ENCODE results near the gene MYO5A. TPM values are rescaled to one million over a fixed set of nuclear protein-coding genes. Genes with fewer than 3 reads are reported as not detected.

The MYO5A gene
- total RNA-seq, 1 experiment from 2014 or later = 61.1 TPM

DNA sequence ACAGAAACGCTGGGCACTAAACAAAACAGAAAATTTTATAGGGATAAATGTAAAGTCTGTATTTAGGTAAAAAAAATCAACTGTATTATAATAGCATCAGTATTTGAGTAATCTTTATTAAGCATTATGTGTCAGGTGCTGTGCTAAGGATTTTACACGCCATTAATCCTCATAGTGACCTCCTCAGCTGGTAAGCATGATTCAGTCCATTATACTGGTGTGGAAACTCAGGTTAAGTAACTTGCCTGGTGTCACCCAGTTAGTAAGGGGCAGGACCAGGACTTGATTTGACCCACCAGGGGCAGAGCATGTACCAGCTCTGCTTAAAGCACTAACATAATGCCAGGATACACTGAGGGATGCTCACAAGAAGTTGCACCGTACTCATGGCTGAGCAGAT is 237.9 kb downstream of the MYO5A start:
- no peak for DNase-seq (ENCODE audit: low read depth, low spot score)

GRCh38 chr15:52290329-52290728 is 238.4 kb downstream of the MYO5A start:
- no peak for ATAC-seq
- intact Hi-C loops (cut with micrococcal nuclease; ENCODE audit: unreplicated experiment) = no loop called here
- CTCF ChIA-PET = no interaction called here

More for the DNA sequence above, 237.9 kb downstream of the MYO5A start:
- Histone ChIP-seq H3K36me3 (ENCODE audit: control insufficient read depth, insufficient read depth, low read length) (no peaks in the 10 kb centered on the region), H3K4me3 (ENCODE audit: low read depth in 2 of 2, low read length in 2 of 2) (no peak overlapping the region), H3K27ac (ENCODE audit: low read length) (no peak overlapping the region; the same call in 1 of the 2 replicates), H3K27me3 (ENCODE audit: control insufficient read depth, insufficient read depth, low read length) (no peaks in the 10 kb centered on the region), H3K4me1 (ENCODE audit: control insufficient read depth, insufficient read depth, low read length) (peaks cover 64% of the 10 kb centered on the region), H3K9me3 (ENCODE audit: control insufficient read depth, insufficient read depth, low read depth, low read length) (no peaks in the 10 kb centered on the region)
- CTCF ChIA-PET = interaction anchor here (0.7 kb wide), 1 partner anchor 95 kb away, joined by 8 read pairs; no protein-coding TSS in a partner anchor
- no TSS peak for BruUV-seq (replicated peaks)
- POLR2A ChIA-PET = interaction anchor here (0.6 to 0.7 kb wide), 2 partner anchors 271 to 294 kb away, joined by 5 to 9 read pairs; no protein-coding TSS in a partner anchor
- no peak for ATAC-seq
- in situ Hi-C loops (cut with HindIII; ENCODE audit: low pct_unique_long_range_greater_than_20kb, low sequenced_read_pairs) = no loop called here
- intact Hi-C loops (cut with micrococcal nuclease; ENCODE audit: unreplicated experiment) = no loop called here
- TF ChIP-seq, protein P1, sequence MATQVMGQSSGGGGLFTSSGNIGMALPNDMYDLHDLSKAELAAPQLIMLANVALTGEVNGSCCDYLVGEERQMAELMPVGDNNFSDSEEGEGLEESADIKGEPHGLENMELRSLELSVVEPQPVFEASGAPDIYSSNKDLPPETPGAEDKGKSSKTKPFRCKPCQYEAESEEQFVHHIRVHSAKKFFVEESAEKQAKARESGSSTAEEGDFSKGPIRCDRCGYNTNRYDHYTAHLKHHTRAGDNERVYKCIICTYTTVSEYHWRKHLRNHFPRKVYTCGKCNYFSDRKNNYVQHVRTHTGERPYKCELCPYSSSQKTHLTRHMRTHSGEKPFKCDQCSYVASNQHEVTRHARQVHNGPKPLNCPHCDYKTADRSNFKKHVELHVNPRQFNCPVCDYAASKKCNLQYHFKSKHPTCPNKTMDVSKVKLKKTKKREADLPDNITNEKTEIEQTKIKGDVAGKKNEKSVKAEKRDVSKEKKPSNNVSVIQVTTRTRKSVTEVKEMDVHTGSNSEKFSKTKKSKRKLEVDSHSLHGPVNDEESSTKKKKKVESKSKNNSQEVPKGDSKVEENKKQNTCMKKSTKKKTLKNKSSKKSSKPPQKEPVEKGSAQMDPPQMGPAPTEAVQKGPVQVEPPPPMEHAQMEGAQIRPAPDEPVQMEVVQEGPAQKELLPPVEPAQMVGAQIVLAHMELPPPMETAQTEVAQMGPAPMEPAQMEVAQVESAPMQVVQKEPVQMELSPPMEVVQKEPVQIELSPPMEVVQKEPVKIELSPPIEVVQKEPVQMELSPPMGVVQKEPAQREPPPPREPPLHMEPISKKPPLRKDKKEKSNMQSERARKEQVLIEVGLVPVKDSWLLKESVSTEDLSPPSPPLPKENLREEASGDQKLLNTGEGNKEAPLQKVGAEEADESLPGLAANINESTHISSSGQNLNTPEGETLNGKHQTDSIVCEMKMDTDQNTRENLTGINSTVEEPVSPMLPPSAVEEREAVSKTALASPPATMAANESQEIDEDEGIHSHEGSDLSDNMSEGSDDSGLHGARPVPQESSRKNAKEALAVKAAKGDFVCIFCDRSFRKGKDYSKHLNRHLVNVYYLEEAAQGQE (IDR thresholded peaks at IDR 0.05; ENCODE audit: insufficient read depth in 1 of 2, low read depth in 2 of 2, low read length in 1 of 2) = no peak
- TF ChIP-seq POLR2AphosphoS5 (IDR thresholded peaks at IDR 0.05; ENCODE audit: low read depth, low read length) (no peak), SIN3A (IDR thresholded peaks at IDR 0.05; ENCODE audit: borderline replicate concordance, insufficient read depth, low read depth, low read length) (no peak)
- TF ChIP-seq, protein P2, sequence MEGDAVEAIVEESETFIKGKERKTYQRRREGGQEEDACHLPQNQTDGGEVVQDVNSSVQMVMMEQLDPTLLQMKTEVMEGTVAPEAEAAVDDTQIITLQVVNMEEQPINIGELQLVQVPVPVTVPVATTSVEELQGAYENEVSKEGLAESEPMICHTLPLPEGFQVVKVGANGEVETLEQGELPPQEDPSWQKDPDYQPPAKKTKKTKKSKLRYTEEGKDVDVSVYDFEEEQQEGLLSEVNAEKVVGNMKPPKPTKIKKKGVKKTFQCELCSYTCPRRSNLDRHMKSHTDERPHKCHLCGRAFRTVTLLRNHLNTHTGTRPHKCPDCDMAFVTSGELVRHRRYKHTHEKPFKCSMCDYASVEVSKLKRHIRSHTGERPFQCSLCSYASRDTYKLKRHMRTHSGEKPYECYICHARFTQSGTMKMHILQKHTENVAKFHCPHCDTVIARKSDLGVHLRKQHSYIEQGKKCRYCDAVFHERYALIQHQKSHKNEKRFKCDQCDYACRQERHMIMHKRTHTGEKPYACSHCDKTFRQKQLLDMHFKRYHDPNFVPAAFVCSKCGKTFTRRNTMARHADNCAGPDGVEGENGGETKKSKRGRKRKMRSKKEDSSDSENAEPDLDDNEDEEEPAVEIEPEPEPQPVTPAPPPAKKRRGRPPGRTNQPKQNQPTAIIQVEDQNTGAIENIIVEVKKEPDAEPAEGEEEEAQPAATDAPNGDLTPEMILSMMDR (IDR thresholded peaks at IDR 0.05) = no peak

More at GRCh38 chr15:52290329-52290728, 238.4 kb downstream of the MYO5A start:
- no peaks in the 10 kb centered on the region for H3K36me3 ChIP-seq (ENCODE audit: control insufficient read depth, insufficient read depth, low read length)
- H3K4me3 ChIP-seq (ENCODE audit: low read depth in 2 of 2, low read length in 2 of 2) = no peak overlapping the region
- no peaks in the 10 kb centered on the region for H3K27me3 ChIP-seq (ENCODE audit: control insufficient read depth, insufficient read depth, low read length)
- no TSS peak for BruUV-seq (replicated peaks)
- H3K9me3 ChIP-seq (ENCODE audit: control insufficient read depth, insufficient read depth, low read depth, low read length) = no peaks in the 10 kb centered on the region
- in situ Hi-C loops (cut with HindIII; ENCODE audit: low pct_unique_long_range_greater_than_20kb, low sequenced_read_pairs) = no loop called here
- no peak for DNase-seq (ENCODE audit: low read depth, low spot score)
- peak overlapping the region; percentile 13; the same call in 1 of the 2 replicates for H3K27ac ChIP-seq (ENCODE audit: low read length)
- POLR2A ChIA-PET = interaction anchor here (0.6 kb wide), 1 partner anchor 295 kb away, joined by 5 read pairs; no protein-coding TSS in a partner anchor
- H3K4me1 ChIP-seq (ENCODE audit: control insufficient read depth, insufficient read depth, low read length) = peaks cover 64% of the 10 kb centered on the region
- no peak for TF ChIP-seq POLR2AphosphoS5 (IDR thresholded peaks at IDR 0.05; ENCODE audit: low read depth, low read length)
- TF ChIP-seq, protein P2 (IDR thresholded peaks at IDR 0.05) = no peak
- no peak for TF ChIP-seq SIN3A (IDR thresholded peaks at IDR 0.05; ENCODE audit: borderline replicate concordance, insufficient read depth, low read depth, low read length)
- no peak for TF ChIP-seq TCF7L2 (IDR thresholded peaks at IDR 0.05; ENCODE audit: low read depth, low read length)
- TF ChIP-seq, protein P1 (IDR thresholded peaks at IDR 0.05; ENCODE audit: insufficient read depth in 1 of 2, low read depth in 2 of 2, low read length in 1 of 2) = no peak
